GM18520 (cell line): ENCODE data around the gene C10orf71.

Source experiments
- ATAC-seq: cut with Tn5 transposase; IDR thresholded peaks from one replicate; pipeline ENCODE4 v1.9.1; 2021; ENCODE audit not compliant: unreplicated experiment

C10orf71 gene

GRCh38 chr10:49298983-49299815, at the start of gene C10orf71:
TSS of gene C10orf71 (plus strand) at chr10:49299170. CDS start at chr10:49322546, 23,376 bp downstream.
- ATAC-seq: no peak

GRCh38 chr10:49252313-49253034, 46.5 kb upstream of the C10orf71 start:
- ATAC-seq: no peak

GRCh38 chr10:49253340-49253906, 45.5 kb upstream of the C10orf71 start:
- no peak for ATAC-seq

- no peak for ATAC-seq
These were observed 44.8 kb upstream of the C10orf71 start for GRCh38 chr10:49254150-49254549.

GRCh38 chr10:49254556-49255318, 44.2 kb upstream of the C10orf71 start:
- no peak for ATAC-seq

GRCh38 chr10:49255883-49256282, 43.1 kb upstream of the C10orf71 start:
- no peak for ATAC-seq

GRCh38 chr10:49257154-49257553, 41.8 kb upstream of the C10orf71 start:
- ATAC-seq: no peak

GRCh38 chr10:49257626-49258349, 41.2 kb upstream of the C10orf71 start:
- no peak for ATAC-seq

GRCh38 chr10:49258350-49258683, 40.7 kb upstream of the C10orf71 start:
- no peak for ATAC-seq

GRCh38 chr10:49260644-49261296, 38.2 kb upstream of the C10orf71 start:
- no peak for ATAC-seq

- ATAC-seq: no peak
These were observed 35.4 kb upstream of the C10orf71 start for GRCh38 chr10:49263591-49263990.

GRCh38 chr10:49264177-49264677, 34.7 kb upstream of the C10orf71 start:
- ATAC-seq: no peak

- no peak for ATAC-seq
These were observed 33.1 kb upstream of the C10orf71 start for GRCh38 chr10:49265885-49266284.

GRCh38 chr10:49268185-49268584, 30.8 kb upstream of the C10orf71 start:
- no peak for ATAC-seq

- ATAC-seq: no peak
These were observed 29.4 kb upstream of the C10orf71 start for GRCh38 chr10:49269523-49269922.

GRCh38 chr10:49270565-49270964, 28.4 kb upstream of the C10orf71 start:
- ATAC-seq: no peak

GRCh38 chr10:49271346-49271745, 27.6 kb upstream of the C10orf71 start:
- no peak for ATAC-seq

- ATAC-seq: no peak
These were observed 26.5 kb upstream of the C10orf71 start for GRCh38 chr10:49272251-49273081.

GRCh38 chr10:49273082-49273465, 25.9 kb upstream of the C10orf71 start:
- ATAC-seq: no peak
